ENCODE results near the gene NCOA7.

- TF ChIP-seq CTCF (IDR thresholded peaks at IDR 0.05; ENCODE audit: borderline replicate concordance, extremely low read depth, low read length, poor library complexity, severe bottlenecking) (peak; percentile 74), EZH2 (IDR thresholded peaks at IDR 0.05; ENCODE audit: borderline replicate concordance, low read depth, low read length, severe bottlenecking) (no peak)
These were observed 525 bp downstream of the NCOA7 start for GRCh38 chr6:125791151-125791819.

All from DND-41 (cell line).